GM12801 (cell line): ENCODE results near the gene FAM13C.

Source experiments
- CTCF ChIP-seq: IDR thresholded peaks from one replicate; pipeline ENCODE4 v1.5.1; 2011; ENCODE audit warnings: control low read depth; ENCODE audit not compliant: insufficient read length; ENCODE audit errors: extremely low read depth

The FAM13C gene

GRCh38 chr10:59325116-59325515 lies 37.2 kb downstream of the FAM13C start:
- no peak for TF ChIP-seq CTCF

GRCh38 chr10:59324597-59324996 lies 37.8 kb downstream of the FAM13C start:
- TF ChIP-seq CTCF: no peak

GRCh38 chr10:59323831-59324401 lies 38.4 kb downstream of the FAM13C start:
- TF ChIP-seq CTCF: no peak

GRCh38 chr10:59323036-59323459 lies 39.3 kb downstream of the FAM13C start:
- TF ChIP-seq CTCF: no peak

GRCh38 chr10:59322131-59322530 lies 40.2 kb downstream of the FAM13C start:
- TF ChIP-seq CTCF: no peak

GRCh38 chr10:59320355-59320754 lies 42.0 kb downstream of the FAM13C start:
- TF ChIP-seq CTCF: no peak

GRCh38 chr10:59319854-59320253 lies 42.5 kb downstream of the FAM13C start:
- TF ChIP-seq CTCF: no peak

- TF ChIP-seq CTCF: no peak
Observed at GRCh38 chr10:59317066-59317465, 45.3 kb downstream of the FAM13C start.
